Stimulated activated CD8-positive, alpha-beta memory T cell treated with anti-CD3 and anti-CD28 coated beads, Interleukin-15, amount 100 ng/mL, for 4 hours (primary cell): ENCODE results near the gene HNRNPUL1.

ENCODE experiments used
- DNase-seq, 2 donors: peaks; one replicate each; pipeline ENCODE4 v3.0.0-alpha.2; 2020; ENCODE audit warnings: low read depth in 2 of 2

The HNRNPUL1 gene

GRCh38 chr19:41234512-41235168 is 29.5 kb upstream of the HNRNPUL1 start:
- DNase-seq, result no peak

- no peak for DNase-seq
Observed at GRCh38 chr19:41235480-41235879, 28.7 kb upstream of the HNRNPUL1 start.

- DNase-seq, result no peak
Observed at GRCh38 chr19:41238244-41238643, 25.9 kb upstream of the HNRNPUL1 start.

- DNase-seq, result no peak
Observed at GRCh38 chr19:41239363-41239762, 24.8 kb upstream of the HNRNPUL1 start.

- no peak for DNase-seq
Observed at GRCh38 chr19:41239961-41240574, 24.1 kb upstream of the HNRNPUL1 start.

GRCh38 chr19:41241859-41242258 is 22.3 kb upstream of the HNRNPUL1 start:
- DNase-seq, result no peak

GRCh38 chr19:41244117-41244516 is 20.1 kb upstream of the HNRNPUL1 start:
- DNase-seq, result no peak

- DNase-seq, result no peak
Observed at GRCh38 chr19:41245843-41246242, 18.3 kb upstream of the HNRNPUL1 start.

- DNase-seq, result no peak
Observed at GRCh38 chr19:41248895-41249294, 15.3 kb upstream of the HNRNPUL1 start.

- no peak for DNase-seq
Observed at GRCh38 chr19:41249707-41250423, 14.3 kb upstream of the HNRNPUL1 start.

- no peak for DNase-seq
Observed at GRCh38 chr19:41253660-41254059, 10.5 kb upstream of the HNRNPUL1 start.

- DNase-seq, result no peak
Observed at GRCh38 chr19:41255171-41255570, 9.0 kb upstream of the HNRNPUL1 start.

- DNase-seq, result no peak
Observed at GRCh38 chr19:41261474-41262190, 2.5 kb upstream of the HNRNPUL1 start.

GRCh38 chr19:41263042-41263849 is 926 bp upstream of the HNRNPUL1 start:
- DNase-seq, result peak; percentile 48 to 65

GRCh38 chr19:41264581-41265394 is 616 bp downstream of the HNRNPUL1 start:
- peak; percentile 18 to 39 for DNase-seq

GRCh38 chr19:41265395-41266153 is 1.4 kb downstream of the HNRNPUL1 start:
- peak in 1 of 2 donors; percentile 1 for DNase-seq

GRCh38 chr19:41269055-41269454 is 4.9 kb downstream of the HNRNPUL1 start:
- no peak for DNase-seq

- no peak for DNase-seq
Observed at GRCh38 chr19:41269571-41269970, 5.4 kb downstream of the HNRNPUL1 start.

- no peak for DNase-seq
Observed at GRCh38 chr19:41273076-41273475, 8.9 kb downstream of the HNRNPUL1 start.

- DNase-seq, result no peak
Observed at GRCh38 chr19:41274802-41275201, 10.6 kb downstream of the HNRNPUL1 start.
